ENCODE measurements around the gene CACNB2. TPM values are rescaled to one million over a fixed set of nuclear protein-coding genes. Genes with fewer than 3 reads are reported as not detected.

Gene CACNB2
- polyA plus RNA-seq, 2 of the 4 experiments (the other 2 are of a cell fraction), result not detected

DNA sequence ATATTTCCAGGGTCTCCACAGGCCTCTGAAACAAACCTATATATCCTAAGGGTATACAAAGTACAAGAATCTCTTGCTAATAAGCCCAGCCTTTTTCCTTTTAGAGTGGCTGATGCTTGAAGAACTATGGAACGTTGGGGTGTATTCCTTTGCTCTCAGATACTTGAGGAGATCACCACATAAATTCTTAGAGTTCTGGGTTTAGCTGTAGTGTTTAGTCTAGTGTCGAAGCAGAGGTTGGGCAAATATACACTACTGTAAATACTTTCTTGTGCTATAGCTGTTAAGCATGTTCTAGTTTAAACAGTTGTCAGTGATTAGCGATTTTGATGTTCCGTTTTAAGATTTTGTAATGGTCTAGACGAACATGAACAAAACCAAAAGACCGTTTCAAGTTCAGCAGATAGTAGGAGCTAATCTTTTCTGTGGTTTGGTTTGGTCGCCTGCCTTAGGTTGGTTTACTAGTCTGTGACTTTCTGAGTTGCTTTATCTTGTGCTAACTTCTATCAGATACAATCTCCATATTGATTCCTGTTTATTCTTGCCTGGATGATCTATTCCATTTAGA, 281.6 kb downstream of the CACNB2 start:
- CTCF ChIA-PET, result no interaction called here
- Histone ChIP-seq H3K27ac (no peak overlapping the region), H3K4me2 (no peak overlapping the region), H3K4me1 (no peaks in the 10 kb centered on the region), H3K9me3 (no peaks in the 10 kb centered on the region), H3K4me3 (no peak overlapping the region)
- TF ChIP-seq, protein P1, sequence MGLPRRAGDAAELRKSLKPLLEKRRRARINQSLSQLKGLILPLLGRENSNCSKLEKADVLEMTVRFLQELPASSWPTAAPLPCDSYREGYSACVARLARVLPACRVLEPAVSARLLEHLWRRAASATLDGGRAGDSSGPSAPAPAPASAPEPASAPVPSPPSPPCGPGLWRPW (IDR thresholded peaks at IDR 0.05), result no peak
- no peak for TF ChIP-seq FOXS1 (CRISPR knock-in tag; IDR thresholded peaks at IDR 0.05)
- TF ChIP-seq FOSB (CRISPR knock-in tag; IDR thresholded peaks at IDR 0.05), result no peak
- no peak for TF ChIP-seq RCOR1 (IDR thresholded peaks at IDR 0.05; ENCODE audit: low read depth, low read length)
- no peak for TF ChIP-seq CEBPB (IDR thresholded peaks at IDR 0.05)
- TF ChIP-seq HOXB13 (CRISPR knock-in tag; IDR thresholded peaks at IDR 0.05; ENCODE audit: low read depth), result no peak
- no peak for TF ChIP-seq KDM1A (IDR thresholded peaks at IDR 0.05; ENCODE audit: low read depth)
- TF ChIP-seq NFE2L2 (conservative IDR thresholded peaks at IDR 0.05; ENCODE audit: low read length), result no peak
- TF ChIP-seq, protein P2, sequence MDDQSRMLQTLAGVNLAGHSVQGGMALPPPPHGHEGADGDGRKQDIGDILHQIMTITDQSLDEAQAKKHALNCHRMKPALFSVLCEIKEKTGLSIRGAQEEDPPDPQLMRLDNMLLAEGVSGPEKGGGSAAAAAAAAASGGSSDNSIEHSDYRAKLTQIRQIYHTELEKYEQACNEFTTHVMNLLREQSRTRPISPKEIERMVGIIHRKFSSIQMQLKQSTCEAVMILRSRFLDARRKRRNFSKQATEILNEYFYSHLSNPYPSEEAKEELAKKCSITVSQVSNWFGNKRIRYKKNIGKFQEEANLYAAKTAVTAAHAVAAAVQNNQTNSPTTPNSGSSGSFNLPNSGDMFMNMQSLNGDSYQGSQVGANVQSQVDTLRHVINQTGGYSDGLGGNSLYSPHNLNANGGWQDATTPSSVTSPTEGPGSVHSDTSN (IDR thresholded peaks at IDR 0.05), result no peak
- no peak for TF ChIP-seq CHD4 (IDR thresholded peaks at IDR 0.05; ENCODE audit: borderline replicate concordance)
- TF ChIP-seq, protein P3, sequence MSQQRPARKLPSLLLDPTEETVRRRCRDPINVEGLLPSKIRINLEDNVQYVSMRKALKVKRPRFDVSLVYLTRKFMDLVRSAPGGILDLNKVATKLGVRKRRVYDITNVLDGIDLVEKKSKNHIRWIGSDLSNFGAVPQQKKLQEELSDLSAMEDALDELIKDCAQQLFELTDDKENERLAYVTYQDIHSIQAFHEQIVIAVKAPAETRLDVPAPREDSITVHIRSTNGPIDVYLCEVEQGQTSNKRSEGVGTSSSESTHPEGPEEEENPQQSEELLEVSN (IDR thresholded peaks at IDR 0.05; ENCODE audit: borderline replicate concordance, low read depth), result no peak
- TF ChIP-seq, protein P4, sequence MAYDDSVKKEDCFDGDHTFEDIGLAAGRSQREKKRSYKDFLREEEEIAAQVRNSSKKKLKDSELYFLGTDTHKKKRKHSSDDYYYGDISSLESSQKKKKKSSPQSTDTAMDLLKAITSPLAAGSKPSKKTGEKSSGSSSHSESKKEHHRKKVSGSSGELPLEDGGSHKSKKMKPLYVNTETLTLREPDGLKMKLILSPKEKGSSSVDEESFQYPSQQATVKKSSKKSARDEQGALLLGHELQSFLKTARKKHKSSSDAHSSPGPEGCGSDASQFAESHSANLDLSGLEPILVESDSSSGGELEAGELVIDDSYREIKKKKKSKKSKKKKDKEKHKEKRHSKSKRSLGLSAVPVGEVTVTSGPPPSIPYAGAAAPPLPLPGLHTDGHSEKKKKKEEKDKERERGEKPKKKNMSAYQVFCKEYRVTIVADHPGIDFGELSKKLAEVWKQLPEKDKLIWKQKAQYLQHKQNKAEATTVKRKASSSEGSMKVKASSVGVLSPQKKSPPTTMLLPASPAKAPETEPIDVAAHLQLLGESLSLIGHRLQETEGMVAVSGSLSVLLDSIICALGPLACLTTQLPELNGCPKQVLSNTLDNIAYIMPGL (CRISPR knock-in tag; IDR thresholded peaks at IDR 0.05; ENCODE audit: borderline replicate concordance), result no peak
- TF ChIP-seq HOXA7 (CRISPR knock-in tag; IDR thresholded peaks at IDR 0.05), result no peak
- no peak for TF ChIP-seq ZC3H11A (IDR thresholded peaks at IDR 0.05)
- ATAC-seq (no peak), FAIRE-seq (no peak), DNase-seq (ENCODE audit: low read depth in 1 of 2, low spot score in 1 of 2) (no peak)
- WGBS (ENCODE audit: missing lambda C conversion rate), result 41% methylated on average over 7 of the region's 7 CpGs
- POLR2A ChIA-PET, result interaction anchor here (0.6 kb wide), 1 partner anchor 237 kb away, joined by 3 read pairs; no protein-coding TSS in a partner anchor

DNA sequence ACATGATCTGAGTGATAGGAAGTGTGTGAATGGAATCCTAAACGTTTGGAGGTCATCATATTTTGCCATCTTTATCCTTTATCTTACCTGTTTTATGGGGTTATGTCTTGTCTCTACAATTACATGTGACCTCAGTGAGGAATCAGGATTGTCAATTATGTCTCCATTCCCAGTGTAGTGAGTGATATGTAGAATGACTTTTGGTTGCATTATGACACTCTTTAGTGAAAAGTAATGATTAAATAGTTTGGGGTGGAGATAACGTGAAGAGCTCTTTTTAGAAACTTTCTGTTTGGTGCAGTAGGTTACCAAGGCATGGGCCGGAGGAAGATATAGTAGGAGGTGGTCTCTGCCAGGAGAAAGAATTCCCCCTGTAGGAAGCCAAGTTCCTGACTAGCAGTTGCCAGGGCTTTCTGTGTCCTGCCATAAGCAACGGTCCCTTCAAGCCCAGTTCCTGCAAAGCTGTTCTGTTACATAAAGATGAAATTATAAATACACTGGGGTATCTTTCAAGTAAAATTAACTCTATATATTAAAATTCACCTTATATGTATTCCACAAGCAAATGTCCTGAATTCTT, 282.9 kb downstream of the CACNB2 start:
- no peak for TF ChIP-seq TP53 (CRISPR knock-in tag; IDR thresholded peaks at IDR 0.05)
- TF ChIP-seq, protein P5, sequence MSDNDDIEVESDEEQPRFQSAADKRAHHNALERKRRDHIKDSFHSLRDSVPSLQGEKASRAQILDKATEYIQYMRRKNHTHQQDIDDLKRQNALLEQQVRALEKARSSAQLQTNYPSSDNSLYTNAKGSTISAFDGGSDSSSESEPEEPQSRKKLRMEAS (IDR thresholded peaks at IDR 0.05), result no peak
- no peak for TF ChIP-seq HEYL (CRISPR knock-in tag; IDR thresholded peaks at IDR 0.05)
- TF ChIP-seq, protein P6, sequence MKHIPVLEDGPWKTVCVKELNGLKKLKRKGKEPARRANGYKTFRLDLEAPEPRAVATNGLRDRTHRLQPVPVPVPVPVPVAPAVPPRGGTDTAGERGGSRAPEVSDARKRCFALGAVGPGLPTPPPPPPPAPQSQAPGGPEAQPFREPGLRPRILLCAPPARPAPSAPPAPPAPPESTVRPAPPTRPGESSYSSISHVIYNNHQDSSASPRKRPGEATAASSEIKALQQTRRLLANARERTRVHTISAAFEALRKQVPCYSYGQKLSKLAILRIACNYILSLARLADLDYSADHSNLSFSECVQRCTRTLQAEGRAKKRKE (CRISPR knock-in tag; IDR thresholded peaks at IDR 0.05; ENCODE audit: low read depth), result no peak
- no peak for TF ChIP-seq SMC3 (IDR thresholded peaks at IDR 0.05)
- no peak for TF ChIP-seq FOSL2 (IDR thresholded peaks at IDR 0.05)
- no peak for TF ChIP-seq FOSL2 (CRISPR knock-in tag; IDR thresholded peaks at IDR 0.05)
- TF ChIP-seq NR3C1 (IDR thresholded peaks at IDR 0.05), result no peak
- no peak for TF ChIP-seq PHF8 (IDR thresholded peaks at IDR 0.05; ENCODE audit: borderline replicate concordance, low read depth)
- no peak for TF ChIP-seq ESRRA (IDR thresholded peaks at IDR 0.05; ENCODE audit: borderline replicate concordance, low read length)
- TF ChIP-seq HOXB5 (CRISPR knock-in tag; IDR thresholded peaks at IDR 0.05), result no peak
- TF ChIP-seq MAZ (IDR thresholded peaks at IDR 0.05; ENCODE audit: borderline replicate concordance, low read depth, low read length), result no peak
- TF ChIP-seq EHMT2 (IDR thresholded peaks at IDR 0.05; ENCODE audit: low read depth), result no peak
- TF ChIP-seq FOSB (CRISPR knock-in tag; IDR thresholded peaks at IDR 0.05), result no peak
- TF ChIP-seq, protein P4 (CRISPR knock-in tag; IDR thresholded peaks at IDR 0.05; ENCODE audit: borderline replicate concordance), result no peak
- no peak for TF ChIP-seq EHF (CRISPR knock-in tag; IDR thresholded peaks at IDR 0.05)
- Histone ChIP-seq H3K9me3 (no peaks in the 10 kb centered on the region), H3K4me2 (no peak overlapping the region), H3K4me3 (no peak overlapping the region), H3K4me1 (no peaks in the 10 kb centered on the region), H3K27ac (no peak overlapping the region)
- ChIA-PET POLR2A (no interaction called here), CTCF (no interaction called here)
- no peak for DNase-seq (ENCODE audit: low read depth in 1 of 2, low spot score in 1 of 2)
- no peak for FAIRE-seq
- WGBS (ENCODE audit: missing lambda C conversion rate), result 32% methylated on average over 4 of the region's 4 CpGs
- ATAC-seq, result no peak

Data from A549 (cell line).